ENCODE measurements around the gene MFNG.

MFNG gene

GRCh38 chr22:37453696-37454095 lies 32.5 kb downstream of the MFNG start:
- DNase-seq (ENCODE audit: low read depth in 3 of 3, low spot score in 1 of 3): no peak

DNA sequence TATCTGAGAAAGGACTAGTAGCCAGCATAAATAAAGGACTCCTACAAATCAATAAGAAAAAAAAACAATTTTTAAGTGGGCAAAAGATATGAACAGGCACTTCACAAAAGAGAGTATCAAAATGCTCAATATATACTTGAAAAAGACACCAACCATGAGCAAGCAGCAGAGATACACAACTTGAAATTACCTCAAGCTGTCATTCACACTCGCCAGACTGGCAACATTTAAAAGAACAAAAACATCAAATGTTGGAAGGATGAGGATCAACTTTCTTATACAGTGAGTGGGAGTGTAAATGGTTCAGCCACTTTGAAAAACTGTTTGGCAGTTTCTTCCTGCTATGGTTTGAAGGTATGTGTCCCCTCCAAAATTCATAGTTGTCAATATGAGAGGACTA lies 35.0 kb downstream of the MFNG start:
- no peak for DNase-seq (ENCODE audit: low read depth in 3 of 3, low spot score in 1 of 3)

- no peak for DNase-seq (ENCODE audit: low read depth in 3 of 3, low spot score in 1 of 3)
Measured at GRCh38 chr22:37449331-37450001, 36.7 kb downstream of the MFNG start.

DNA sequence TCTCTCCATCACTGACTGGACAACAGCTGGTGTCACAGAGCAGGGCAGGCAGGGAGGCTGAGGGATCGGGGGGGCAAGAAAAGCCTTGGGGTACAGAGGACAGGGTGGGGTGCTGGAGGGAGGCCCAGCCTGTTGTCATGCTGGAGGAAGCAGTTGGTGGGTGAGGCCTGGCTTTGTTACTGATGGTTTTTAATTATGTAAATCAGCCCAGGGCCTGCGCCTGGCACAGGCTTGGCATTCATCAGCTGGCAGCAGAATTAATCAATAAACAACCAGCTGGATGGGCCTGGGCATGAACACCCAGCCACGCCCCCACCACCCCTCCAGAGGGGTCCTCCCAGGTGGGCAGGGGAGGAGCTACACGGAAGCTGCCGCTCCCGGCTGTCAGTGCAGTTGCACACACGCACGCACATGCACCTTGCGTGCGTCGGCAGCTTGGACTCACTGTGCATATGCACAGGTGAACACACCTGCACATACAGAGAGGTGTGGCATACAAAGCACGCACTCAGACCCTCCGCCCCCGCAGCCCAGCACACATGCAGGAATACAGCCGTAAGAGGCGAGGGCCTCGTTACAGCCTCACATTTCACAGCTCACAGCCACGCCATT lies 37.6 kb downstream of the MFNG start:
- no peak for DNase-seq (ENCODE audit: low read depth in 3 of 3, low spot score in 1 of 3)

- DNase-seq (ENCODE audit: low read depth in 3 of 3, low spot score in 1 of 3): no peak
Measured at GRCh38 chr22:37445501-37445900, 40.7 kb downstream of the MFNG start.

DNA sequence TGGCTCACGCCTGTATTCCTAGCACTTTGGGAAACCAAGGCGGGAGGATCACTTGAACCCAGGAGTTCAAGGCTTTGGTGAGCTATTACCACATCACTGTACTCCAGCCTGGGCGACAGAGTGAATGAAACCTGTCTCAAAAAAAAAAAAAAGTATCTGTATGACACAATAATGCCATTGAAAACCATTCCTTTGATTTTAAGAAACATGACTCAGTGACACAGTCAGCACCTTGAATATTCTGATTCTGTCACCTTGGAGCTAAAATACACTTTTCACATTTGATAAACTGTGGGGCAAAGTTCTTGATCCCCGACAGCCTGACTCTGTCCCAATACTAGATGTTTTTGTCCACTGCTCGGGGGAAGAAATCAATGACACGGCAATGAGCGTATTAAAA lies 42.2 kb downstream of the MFNG start:
- no peak for DNase-seq (ENCODE audit: low read depth in 3 of 3, low spot score in 1 of 3)

- no peak for DNase-seq (ENCODE audit: low read depth in 3 of 3, low spot score in 1 of 3)
Measured at GRCh38 chr22:37443086-37443485, 43.1 kb downstream of the MFNG start.

DNA sequence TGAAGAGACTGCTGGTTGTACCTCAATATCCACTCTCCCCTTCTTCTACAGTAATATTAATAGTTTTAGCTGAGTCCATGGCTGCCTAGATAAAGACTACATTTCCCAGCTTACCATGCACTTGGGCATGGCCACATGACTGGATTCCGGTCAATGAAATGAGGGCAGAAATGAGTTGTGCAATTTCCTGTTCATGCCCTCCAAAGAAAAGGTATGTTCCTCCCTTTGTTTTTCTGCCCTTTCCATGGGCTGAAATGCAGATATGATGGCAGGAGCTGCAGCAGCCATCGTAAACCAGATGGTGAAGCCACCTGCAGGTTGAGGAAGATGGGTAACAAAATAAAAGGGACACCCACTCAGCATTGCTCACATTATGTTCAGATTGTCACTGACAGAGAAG lies 43.6 kb downstream of the MFNG start:
- no peak for DNase-seq (ENCODE audit: low read depth in 3 of 3, low spot score in 1 of 3)

GRCh38 chr22:37442135-37442534 lies 44.0 kb downstream of the MFNG start:
- DNase-seq (ENCODE audit: low read depth in 3 of 3, low spot score in 1 of 3): no peak

- no peak for DNase-seq (ENCODE audit: low read depth in 3 of 3, low spot score in 1 of 3)
Measured at GRCh38 chr22:37440875-37441274, 45.3 kb downstream of the MFNG start.

- DNase-seq (ENCODE audit: low read depth in 3 of 3, low spot score in 1 of 3): no peak
Measured at GRCh38 chr22:37439347-37439746, 46.8 kb downstream of the MFNG start.

GRCh38 chr22:37435970-37436603 lies 50.1 kb downstream of the MFNG start:
- DNase-seq (ENCODE audit: low read depth in 3 of 3, low spot score in 1 of 3): no peak

DNA sequence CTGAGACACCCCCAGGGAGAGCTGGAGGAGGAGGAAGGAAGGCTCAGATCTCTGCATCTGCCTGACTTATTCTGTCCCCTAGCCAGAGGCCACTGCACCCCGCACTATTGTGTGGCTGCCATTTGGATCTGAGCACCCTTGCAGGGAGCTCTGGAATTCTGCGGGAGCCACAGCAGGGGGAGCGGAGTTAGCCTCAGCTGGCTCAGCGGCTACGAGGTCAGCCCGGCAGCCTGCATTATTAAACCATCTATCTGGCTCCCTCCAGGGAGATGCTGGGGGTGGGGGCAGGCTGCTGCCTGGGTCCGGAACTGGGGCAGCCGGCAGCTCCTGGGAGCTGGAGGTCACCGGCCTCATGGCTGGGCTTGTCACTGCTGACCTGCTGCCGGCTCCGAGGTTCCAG lies 52.4 kb downstream of the MFNG start:
- DNase-seq (ENCODE audit: low read depth in 3 of 3, low spot score in 1 of 3): no peak

GRCh38 chr22:37432708-37433054 lies 53.5 kb downstream of the MFNG start:
- DNase-seq (ENCODE audit: low read depth in 3 of 3, low spot score in 1 of 3): no peak

- no peak for DNase-seq (ENCODE audit: low read depth in 3 of 3, low spot score in 1 of 3)
Measured at GRCh38 chr22:37431801-37432707, 54.1 kb downstream of the MFNG start.

DNA sequence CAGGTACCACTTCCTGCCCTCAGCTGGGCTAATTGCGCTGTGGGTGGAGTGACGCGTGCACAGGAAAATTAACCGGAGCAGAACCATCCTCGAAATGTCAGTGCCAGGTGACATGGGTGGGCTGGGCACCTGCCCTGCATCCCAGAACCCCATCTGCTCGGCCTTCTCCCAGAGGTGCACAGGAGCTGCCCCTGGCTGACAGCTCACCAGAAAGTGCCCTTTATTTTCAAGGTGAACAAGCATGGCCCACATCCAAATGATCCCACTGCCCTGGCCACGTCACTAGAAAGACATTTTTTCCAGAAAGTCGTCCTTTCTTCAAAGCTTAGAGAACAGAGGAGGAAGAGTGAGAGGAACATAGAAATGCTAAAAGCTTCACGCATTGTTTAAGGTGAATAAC lies 54.8 kb downstream of the MFNG start:
- no peak for DNase-seq (ENCODE audit: low read depth in 3 of 3, low spot score in 1 of 3)

DNA sequence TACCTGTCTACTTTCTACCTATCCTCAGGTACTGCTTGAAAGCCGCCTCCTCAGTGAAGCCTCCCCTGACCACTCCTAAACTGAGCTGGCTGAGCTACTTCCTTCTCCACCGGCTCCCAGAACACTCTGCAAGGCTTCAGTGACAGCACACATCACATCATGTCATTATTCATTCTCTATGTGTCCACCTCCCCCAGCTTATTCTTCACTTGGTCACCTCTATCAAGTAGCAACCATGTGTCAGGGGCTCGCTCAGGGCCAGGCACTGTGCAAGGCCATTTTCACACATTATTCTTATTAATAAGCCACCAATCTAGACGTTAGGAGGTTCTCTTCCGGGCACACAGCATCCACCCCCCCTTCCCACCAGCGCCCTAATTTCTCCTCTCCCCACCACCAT lies 55.2 kb downstream of the MFNG start:
- no peak for DNase-seq (ENCODE audit: low read depth in 3 of 3, low spot score in 1 of 3)

- peak in 2 of 3 donors; percentile 27 to 39 for DNase-seq (ENCODE audit: low read depth in 3 of 3, low spot score in 1 of 3)
Measured at GRCh38 chr22:37428649-37429586, 57.3 kb downstream of the MFNG start.

DNA sequence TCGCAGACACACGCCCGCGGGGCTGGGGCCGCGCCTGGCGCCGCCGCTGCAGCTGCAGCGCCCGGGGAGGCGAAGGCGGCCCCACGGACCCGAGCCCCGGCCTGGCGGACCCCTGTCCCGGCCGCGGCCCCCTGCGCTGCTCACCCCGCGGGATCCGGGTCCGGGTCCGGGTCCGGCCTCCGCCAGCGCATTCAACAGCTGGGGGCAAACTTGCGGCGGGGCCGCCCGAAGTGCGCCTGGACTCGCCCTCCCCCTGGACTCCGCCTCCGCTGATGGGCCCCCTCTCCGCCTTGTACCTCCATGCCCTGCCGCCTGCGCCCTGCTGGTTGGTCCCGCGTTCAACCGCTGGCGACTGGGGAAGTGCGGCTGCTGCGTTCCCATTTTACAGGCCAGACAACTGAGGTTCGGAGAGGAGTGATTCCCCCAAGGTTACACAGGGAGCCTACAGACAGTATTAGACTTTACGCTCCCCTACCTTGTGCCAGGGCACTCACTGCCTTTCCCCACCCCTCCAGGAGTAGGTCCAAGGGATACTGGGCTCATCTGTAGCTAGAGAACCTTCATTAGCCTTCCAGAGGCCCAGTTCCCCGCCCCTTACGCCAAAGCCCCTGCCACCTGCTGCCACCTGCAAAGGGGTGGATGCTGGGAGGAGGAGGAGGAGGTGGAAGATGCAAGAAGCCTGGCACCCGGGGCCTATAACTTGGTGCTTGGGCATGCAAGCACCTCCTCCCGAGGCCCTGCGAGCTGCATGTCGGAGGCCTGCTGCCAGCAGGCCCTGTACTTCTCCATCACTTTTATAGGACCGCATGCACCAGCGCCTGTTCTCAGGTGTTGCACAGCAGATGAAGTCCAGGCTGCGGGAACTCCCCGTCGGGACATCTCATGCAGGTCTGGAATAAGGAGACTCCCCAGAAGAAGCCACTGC lies 58.2 kb downstream of the MFNG start:
- DNase-seq (ENCODE audit: low read depth in 3 of 3, low spot score in 1 of 3): no peak
